Calu3 (cell line): ENCODE measurements around the gene IL3RA. TPM values are rescaled to one million over a fixed set of nuclear protein-coding genes. Genes with fewer than 3 reads are reported as not detected.

ENCODE experiments used
- BruUV-seq: library from RNA; stranded (reverse); fragments of 400-500 nt; replicated peaks from 2 replicates; lab custom pipeline; 2021; lab: Mats Ljungman, UMichigan
- CTCF ChIA-PET: fragments of 300-600 bp; sonication (Branson Sonifier 250); formaldehyde crosslinking; loops from one replicate; lab custom pipeline; 2022; ENCODE audit warnings: antibody characterized with exemption; lab: Charles Lee
- DNase-seq: peaks from one replicate; pipeline ENCODE4 v3.0.0; 2022
- H3K27ac Mint-ChIP-seq: one replicate; pipeline ENCODE4 v1.8.0; 2022; ENCODE audit warnings: mixed read lengths; ENCODE audit not compliant: unreplicated experiment
- H3K27me3 Mint-ChIP-seq: one replicate; pipeline ENCODE4 v1.8.0; 2022; ENCODE audit warnings: mixed read lengths; ENCODE audit not compliant: unreplicated experiment
- H3K36me3 Mint-ChIP-seq: one replicate; pipeline ENCODE4 v1.8.0; 2022; ENCODE audit warnings: mild to moderate bottlenecking, moderate library complexity, mixed read lengths; ENCODE audit not compliant: insufficient read depth, unreplicated experiment
- H3K4me1 Mint-ChIP-seq: one replicate; pipeline ENCODE4 v1.8.0; 2022; ENCODE audit warnings: mild to moderate bottlenecking, low read depth, mixed read lengths; ENCODE audit not compliant: unreplicated experiment
- H3K4me3 Mint-ChIP-seq: one replicate; pipeline ENCODE4 v1.8.0; 2022; ENCODE audit warnings: mild to moderate bottlenecking, low read depth, moderate library complexity, mixed read lengths; ENCODE audit not compliant: unreplicated experiment
- H3K9me3 Mint-ChIP-seq: one replicate; pipeline ENCODE4 v1.8.0; 2022; ENCODE audit warnings: low read depth, mixed read lengths; ENCODE audit not compliant: unreplicated experiment
- CTCF ChIP-seq: fragments of 200-600 bp; IDR thresholded peaks from one replicate; pipeline ENCODE4 v1.8.0; 2022; ENCODE audit warnings: antibody characterized with exemption; ENCODE audit not compliant: unreplicated experiment
- intact Hi-C: fragments of 100-400 bp; cut with micrococcal nuclease; formaldehyde crosslinking; loops from one replicate; pipeline ENCODE4 v1.10.0; 2022; ENCODE audit not compliant: unreplicated experiment
- total RNA-seq: library from RNA; stranded (reverse); gene quantifications from 2 replicates; pipeline ENCODE4 v1.2.3, GENCODE V29; 2022

Gene IL3RA
- total RNA-seq, 1 experiment from 2014 or later, result not detected

GRCh38 chrX:1354036-1355019 is 17.7 kb downstream of the IL3RA start:
- Mint-ChIP-seq H3K27ac (no peak overlapping the region), H3K4me3 (no peak overlapping the region), H3K4me1 (no peaks in the 10 kb centered on the region), H3K36me3 (peaks cover 10% of the 10 kb centered on the region), H3K9me3 (no peaks in the 10 kb centered on the region), H3K27me3 (no peaks in the 10 kb centered on the region)
- no TSS peak for BruUV-seq
- no peak for TF ChIP-seq CTCF
- CTCF ChIA-PET, result no interaction called here
- no peak for DNase-seq
- intact Hi-C loops, result no loop called here

- no peaks in the 10 kb centered on the region for H3K4me1 Mint-ChIP-seq
- intact Hi-C loops, result no loop called here
- no peak overlapping the region for H3K27ac Mint-ChIP-seq
- no peak for DNase-seq
- peaks cover 9% of the 10 kb centered on the region for H3K27me3 Mint-ChIP-seq
- no peaks in the 10 kb centered on the region for H3K9me3 Mint-ChIP-seq
- no peak for TF ChIP-seq CTCF
- BruUV-seq, result no TSS peak
- CTCF ChIA-PET, result no interaction called here
- H3K4me3 Mint-ChIP-seq, result no peak overlapping the region
- peaks cover 10% of the 10 kb centered on the region for H3K36me3 Mint-ChIP-seq
Observed at GRCh38 chrX:1355131-1356046, 18.8 kb downstream of the IL3RA start.

- no TSS peak for BruUV-seq
Observed at GRCh38 chrX:1357993-1358392, 21.4 kb downstream of the IL3RA start.

More at GRCh38 chrX:1357993-1358392, 21.4 kb downstream of the IL3RA start:
- CTCF ChIA-PET, result no interaction called here
- H3K36me3 Mint-ChIP-seq, result peaks cover 15% of the 10 kb centered on the region
- peaks cover 34% of the 10 kb centered on the region for H3K27me3 Mint-ChIP-seq
- H3K4me1 Mint-ChIP-seq, result peaks cover 11% of the 10 kb centered on the region
- no peak for TF ChIP-seq CTCF
- H3K27ac Mint-ChIP-seq, result no peak overlapping the region
- peaks cover 7% of the 10 kb centered on the region for H3K9me3 Mint-ChIP-seq
- no peak for DNase-seq
- no peak overlapping the region for H3K4me3 Mint-ChIP-seq
- intact Hi-C loops, result no loop called here
